ENCODE results near the gene PHPT1.
"Not testable (repeated sequence)": the region's sequence is repeated elsewhere in the genome, so short reads cannot be mapped to it uniquely, and the experiment has no call there.

The PHPT1 gene

DNA sequence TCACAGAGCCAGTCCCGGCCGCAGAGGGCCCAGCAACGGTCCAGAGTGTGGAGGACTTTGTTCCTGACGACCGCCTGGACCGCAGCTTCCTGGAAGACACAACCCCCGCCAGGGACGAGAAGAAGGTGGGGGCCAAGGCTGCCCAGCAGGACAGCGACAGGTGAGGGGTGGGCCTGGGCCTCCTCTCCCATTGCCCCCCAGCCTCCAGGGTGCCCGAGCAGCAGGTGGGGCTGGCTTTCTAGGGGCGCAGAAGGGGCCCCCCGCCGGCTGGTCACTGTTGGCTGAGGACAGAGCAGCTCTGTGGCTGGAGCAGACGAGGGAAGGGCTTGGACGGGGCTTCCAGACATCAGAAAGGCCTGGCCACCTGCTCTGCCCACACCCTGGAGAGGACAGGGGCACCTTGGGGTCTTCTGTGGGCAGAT is 11.3 kb upstream of the PHPT1 start:
- DNase-seq, result not testable (repeated sequence)

GRCh38 chr9:136838314-136839228 is 10.6 kb upstream of the PHPT1 start:
- no peak for DNase-seq

DNA sequence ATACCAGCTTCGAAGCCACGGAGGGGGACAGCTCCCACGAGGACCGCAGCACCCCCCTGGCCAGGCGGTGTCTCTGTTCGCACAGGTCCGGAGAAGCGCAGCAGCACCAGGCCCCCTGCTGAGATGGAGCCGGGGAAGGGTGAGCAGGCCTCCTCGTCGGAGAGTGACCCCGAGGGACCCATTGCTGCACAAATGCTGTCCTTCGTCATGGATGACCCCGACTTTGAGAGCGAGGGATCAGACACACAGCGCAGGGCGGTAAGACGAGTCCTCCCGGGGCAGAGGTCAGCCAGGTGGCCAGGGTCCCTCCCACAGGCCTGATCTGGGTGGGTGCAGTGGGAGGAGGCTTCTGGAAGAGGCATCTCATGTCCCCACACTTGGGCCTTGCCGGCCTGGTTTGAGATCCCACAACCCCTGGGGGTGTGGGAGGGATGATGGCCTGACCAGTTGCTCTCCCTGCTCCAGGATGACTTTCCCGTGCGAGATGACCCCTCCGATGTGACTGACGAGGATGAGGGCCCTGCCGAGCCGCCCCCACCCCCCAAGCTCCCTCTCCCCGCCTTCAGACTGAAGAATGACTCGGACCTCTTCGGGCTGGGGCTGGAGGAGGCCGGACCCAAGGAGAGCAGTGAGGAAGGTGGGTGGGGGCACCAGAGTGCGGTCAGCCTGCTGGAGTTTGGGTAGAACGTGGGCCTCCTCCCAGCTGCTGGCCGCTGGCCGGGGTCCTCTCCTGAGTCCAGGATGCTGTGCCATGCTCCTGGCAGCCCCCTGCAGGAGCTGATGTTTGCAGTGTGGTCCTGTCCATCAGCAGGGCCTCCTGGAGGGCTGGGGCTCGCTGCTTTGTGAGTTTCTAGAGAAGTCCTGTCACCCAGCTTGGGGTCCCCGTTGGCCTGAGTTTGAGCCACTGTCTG is 9.7 kb upstream of the PHPT1 start:
- DNase-seq, result no peak

DNA sequence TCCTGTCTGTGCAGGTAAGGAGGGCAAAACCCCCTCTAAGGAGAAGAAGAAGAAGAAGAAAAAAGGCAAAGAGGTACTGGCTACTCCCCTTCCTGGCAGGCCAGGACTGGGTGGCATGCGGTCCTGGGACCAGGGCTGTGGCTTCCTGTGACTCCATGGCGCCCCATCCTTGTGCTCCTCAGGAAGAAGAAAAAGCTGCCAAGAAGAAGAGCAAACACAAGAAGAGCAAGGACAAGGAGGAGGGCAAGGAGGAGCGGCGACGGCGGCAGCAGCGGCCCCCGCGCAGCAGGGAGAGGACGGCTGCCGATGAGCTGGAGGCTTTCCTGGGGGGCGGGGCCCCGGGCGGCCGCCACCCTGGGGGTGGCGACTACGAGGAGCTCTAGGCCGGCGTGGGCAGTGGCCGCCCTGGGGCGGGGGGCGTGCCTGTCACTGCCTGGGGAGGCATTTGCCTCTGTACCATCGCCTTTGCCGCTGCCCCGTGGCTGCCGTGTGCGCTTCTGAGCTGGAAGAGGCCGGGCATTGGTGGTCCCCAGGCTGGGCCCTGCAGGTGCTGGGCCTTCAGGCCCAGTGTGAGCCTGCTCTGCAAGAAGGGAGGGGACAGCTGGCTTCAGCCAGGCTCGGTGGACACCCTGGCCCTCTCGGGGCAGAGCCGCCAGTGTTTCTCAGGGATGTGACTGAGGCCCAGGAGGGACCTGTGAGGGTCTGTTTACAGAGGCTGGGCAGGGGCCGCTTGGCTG is 8.9 kb upstream of the PHPT1 start:
- DNase-seq, result no peak

GRCh38 chr9:136840877-136841645 is 8.1 kb upstream of the PHPT1 start:
- DNase-seq, result peak; percentile 42

DNA sequence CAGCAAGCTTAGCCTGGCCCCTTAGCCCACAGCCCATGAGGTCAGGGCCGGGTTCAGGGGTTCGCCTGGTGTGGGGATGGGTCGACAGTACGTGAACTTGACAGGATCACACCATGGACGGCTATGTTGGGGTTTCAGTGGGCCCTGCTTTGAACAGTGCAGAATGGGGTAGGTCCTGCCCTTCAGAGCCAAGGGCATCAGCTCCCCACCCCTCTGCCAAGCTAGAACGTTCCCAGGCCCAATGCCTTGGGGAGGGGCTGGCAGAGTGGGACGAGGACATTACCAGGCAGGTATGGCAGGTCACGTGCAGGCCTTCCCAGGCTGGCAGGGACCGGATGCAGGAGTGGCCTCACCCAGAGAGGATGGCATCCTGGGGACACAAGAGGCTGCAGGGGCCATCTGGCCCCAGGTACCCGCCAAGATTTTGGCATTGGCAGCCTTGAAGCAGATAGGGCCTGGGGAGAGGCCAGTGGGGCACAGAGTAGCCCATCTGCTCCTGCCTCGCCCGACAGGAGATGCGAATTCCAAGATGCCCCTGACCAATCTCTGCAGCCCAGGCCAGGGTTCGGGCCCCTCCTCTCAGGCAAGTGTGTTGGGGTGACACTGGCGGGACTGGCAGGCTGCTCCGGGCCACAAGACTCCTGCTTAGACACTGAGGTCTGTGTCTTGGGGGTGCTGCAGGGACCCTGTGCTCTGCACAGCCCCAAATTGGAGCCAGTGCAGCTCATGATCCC is 7.4 kb upstream of the PHPT1 start:
- not testable (repeated sequence) for DNase-seq

DNA sequence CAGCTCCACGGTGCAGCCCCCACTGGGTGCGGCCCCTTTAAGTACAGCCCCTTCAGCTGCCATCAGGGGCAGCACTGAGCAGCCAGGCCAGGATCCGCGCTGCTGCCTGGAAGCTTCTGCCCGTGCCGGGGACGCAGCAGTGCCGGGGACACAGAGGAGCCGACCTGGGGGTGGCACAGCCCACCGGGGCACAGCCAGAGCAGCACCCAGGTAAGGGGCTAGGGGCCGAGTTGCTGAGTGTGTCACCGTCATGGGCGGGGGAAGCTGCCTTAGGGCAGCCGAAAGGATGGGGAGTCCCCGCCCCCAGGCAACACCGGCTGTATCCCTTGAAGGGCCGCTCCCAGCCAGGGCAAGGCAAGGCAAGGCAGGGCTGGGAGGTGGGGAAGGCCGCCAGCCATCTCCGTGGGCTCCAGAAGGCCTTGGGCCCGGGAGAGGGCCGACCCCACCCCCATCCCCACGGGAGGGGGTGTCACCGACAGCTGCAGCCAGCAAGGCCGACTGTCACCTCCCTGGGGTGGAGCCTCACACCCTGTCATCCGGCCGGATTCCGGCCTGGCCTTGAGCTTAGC is 6.7 kb upstream of the PHPT1 start, which contains the start of gene AJM1:
TSS of gene AJM1 (plus strand) at position 99 of the 569 bp plus-strand sequence. CDS start 1,937 bp downstream, outside the sequence.
- DNase-seq, result peak; percentile 68

GRCh38 chr9:136843159-136843800 is 5.9 kb upstream of the PHPT1 start:
- DNase-seq, result not testable (repeated sequence)

DNA sequence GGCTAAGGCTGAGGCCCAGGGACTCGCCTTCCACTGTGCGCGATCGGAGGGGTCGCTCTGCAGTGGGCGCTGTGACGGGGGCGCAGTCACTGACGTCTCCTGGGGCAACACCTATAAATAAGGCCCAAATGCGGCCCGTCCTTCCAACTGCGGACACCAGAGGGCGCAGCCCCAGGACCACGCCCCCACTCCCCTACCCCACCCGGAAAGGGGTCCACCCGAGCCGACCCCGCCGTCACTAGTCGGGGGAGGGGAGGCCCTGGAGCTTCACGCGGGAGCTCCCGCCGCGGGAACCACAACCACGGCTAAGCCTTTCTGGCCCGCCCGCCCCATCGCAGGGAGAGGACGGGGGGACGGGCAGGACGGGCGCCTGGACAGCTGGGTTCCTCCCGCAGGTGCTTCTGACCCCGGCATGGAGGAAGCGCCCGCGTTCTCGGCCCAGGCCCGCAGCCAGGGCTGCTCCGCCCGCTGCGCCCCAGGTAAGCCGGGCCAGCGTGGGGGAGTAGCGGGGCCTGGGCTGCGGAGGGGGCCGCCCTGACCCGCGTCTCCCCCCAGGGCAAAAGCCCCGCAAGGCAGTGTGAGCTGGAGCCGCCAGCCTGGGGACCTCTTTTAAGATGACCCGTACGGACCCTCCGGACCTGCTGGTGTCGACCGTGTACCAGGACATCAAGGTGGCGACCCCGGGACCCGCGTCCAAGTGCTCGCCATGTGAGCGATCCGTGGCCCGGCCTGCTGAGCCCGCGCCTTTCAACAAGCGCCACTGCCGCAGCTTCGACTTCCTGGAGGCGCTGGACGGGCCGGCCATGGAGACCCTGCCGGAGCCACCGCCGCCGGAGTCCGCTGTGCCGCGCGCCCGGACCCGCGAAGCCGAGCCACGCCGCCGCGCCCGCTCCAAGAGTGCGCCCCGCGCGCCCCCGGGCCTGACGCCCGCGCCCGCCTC is 5.1 kb upstream of the PHPT1 start:
- not testable (repeated sequence) for DNase-seq

GRCh38 chr9:136844761-136845464 is 4.3 kb upstream of the PHPT1 start:
- no peak for DNase-seq

GRCh38 chr9:136845465-136846260 is 3.5 kb upstream of the PHPT1 start:
- no peak for DNase-seq

- DNase-seq, result no peak
Observed at GRCh38 chr9:136846376-136847087, 2.7 kb upstream of the PHPT1 start.

- peak; percentile 79 for DNase-seq
Observed at GRCh38 chr9:136847088-136847825, 2.0 kb upstream of the PHPT1 start.

DNA sequence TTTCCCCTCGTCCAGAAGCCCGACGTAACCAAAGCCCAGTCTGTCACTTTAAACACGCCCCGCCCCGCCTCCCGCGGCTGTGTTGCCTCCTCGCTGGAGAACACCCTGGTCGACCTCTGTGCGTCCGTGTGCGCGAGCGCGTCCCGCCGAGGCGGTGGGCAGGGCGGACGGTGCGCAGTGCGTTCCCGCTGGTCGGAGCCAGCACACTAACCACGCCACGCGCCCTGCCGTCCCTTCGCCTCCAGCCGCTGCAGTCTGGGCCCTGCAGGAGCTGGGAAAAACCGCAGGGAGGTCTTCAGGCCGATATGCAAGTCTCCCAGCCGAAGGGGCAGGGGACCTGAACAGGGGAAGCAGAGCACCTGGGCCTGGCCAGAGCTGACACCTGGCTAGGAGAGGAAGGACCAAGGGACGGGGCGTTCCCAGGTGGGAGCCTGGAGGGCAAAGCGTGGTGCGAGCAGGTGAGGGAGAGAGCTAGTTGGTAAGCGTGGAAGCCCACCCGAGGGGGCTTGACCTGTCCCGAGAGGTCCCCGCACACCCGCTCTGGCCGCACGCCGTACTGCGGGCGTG is 1.3 kb upstream of the PHPT1 start:
- DNase-seq, result peak; percentile 82

DNA sequence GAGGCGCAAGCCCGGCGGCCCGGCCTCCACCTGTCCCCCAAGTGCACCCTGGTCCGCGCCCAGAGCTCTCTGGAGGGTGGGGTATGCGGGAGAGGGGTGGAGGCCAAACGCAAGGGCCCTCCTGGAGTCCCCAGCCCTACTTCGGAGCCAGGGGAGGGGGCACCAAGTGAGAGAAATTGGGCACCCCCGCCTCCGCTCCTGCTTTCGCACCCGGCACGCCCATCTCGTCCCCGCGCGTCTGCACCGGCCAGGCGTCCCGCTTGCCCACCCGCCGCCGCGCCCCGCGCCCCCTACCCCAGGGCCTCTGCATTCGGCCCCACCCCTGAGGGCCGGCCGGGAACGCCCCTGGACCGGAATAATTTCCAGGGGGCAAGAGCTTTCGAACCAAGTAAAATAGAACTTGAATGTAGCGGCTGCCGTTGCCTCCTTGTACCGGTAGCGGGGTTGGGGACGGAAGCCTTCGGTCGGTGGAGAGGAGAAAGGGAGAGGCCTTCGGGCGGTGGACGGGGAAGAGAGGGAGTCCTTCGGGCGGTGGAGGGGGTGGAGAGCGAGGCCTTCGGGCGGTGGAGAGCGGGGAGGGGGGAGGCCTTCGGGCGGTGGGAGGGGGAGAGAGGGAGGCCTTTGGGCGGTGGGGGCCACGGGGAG is 694 bp upstream of the PHPT1 start:
- DNase-seq, result no peak
